Measurements from ENCODE around the gene PSORS1C2.

DNA sequence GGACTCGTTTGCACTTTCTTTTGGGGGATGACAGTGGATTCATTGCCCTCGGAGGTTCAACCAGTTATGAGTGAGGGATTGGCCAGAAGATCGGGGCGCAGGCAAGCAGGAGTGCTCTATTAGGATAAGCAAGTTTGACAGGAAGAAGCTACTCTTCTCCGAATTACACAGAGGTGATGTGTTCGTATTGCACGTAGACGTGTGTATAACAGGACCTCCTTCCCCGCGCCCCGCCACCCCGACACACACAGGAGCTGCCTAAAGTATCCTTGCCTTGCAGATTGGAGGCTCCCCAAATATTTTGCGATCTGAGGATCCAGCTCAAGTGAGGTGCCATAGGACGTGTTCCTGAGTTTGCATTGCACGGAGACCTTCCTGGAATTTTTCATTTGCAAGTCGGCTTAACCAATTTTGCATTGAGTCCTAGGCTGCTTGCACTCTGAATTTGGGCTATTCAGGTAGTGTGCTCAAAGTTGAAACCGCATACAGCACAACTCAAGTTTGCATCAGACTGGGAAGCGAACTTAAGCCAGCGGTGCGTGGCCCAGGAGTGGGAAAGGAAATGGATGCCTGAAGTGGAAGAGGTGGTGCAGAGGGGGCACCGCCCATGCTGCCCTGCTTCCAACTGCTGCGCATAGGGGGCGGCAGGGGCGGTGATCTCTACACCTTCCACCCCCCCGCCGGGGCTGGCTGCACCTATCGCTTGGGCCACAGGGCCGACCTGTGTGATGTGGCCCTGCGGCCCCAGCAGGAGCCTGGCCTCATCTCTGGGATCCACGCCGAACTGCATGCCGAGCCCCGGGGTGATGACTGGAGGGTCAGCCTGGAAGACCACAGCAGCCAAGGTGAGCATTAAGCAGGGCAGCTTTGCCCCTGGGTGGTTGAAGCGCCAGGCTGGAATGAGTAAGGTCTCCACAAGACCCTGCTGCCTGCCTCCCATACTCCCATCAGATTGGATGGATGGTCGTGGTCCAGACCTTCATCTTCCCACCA lies 20.3 kb upstream of the PSORS1C2 start:
- TF ChIP-seq, protein P1, sequence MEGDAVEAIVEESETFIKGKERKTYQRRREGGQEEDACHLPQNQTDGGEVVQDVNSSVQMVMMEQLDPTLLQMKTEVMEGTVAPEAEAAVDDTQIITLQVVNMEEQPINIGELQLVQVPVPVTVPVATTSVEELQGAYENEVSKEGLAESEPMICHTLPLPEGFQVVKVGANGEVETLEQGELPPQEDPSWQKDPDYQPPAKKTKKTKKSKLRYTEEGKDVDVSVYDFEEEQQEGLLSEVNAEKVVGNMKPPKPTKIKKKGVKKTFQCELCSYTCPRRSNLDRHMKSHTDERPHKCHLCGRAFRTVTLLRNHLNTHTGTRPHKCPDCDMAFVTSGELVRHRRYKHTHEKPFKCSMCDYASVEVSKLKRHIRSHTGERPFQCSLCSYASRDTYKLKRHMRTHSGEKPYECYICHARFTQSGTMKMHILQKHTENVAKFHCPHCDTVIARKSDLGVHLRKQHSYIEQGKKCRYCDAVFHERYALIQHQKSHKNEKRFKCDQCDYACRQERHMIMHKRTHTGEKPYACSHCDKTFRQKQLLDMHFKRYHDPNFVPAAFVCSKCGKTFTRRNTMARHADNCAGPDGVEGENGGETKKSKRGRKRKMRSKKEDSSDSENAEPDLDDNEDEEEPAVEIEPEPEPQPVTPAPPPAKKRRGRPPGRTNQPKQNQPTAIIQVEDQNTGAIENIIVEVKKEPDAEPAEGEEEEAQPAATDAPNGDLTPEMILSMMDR (conservative IDR thresholded peaks at IDR 0.05; ENCODE audit: low read length), result peak; percentile 53; the same call in 1 of the 2 replicates
- no peak for TF ChIP-seq EZH2phosphoT487 (IDR thresholded peaks at IDR 0.05; ENCODE audit: borderline replicate concordance, low read depth, low read length)

Data from OCI-LY7 (cell line).